ENCODE results near the gene COIL.

The COIL gene

DNA sequence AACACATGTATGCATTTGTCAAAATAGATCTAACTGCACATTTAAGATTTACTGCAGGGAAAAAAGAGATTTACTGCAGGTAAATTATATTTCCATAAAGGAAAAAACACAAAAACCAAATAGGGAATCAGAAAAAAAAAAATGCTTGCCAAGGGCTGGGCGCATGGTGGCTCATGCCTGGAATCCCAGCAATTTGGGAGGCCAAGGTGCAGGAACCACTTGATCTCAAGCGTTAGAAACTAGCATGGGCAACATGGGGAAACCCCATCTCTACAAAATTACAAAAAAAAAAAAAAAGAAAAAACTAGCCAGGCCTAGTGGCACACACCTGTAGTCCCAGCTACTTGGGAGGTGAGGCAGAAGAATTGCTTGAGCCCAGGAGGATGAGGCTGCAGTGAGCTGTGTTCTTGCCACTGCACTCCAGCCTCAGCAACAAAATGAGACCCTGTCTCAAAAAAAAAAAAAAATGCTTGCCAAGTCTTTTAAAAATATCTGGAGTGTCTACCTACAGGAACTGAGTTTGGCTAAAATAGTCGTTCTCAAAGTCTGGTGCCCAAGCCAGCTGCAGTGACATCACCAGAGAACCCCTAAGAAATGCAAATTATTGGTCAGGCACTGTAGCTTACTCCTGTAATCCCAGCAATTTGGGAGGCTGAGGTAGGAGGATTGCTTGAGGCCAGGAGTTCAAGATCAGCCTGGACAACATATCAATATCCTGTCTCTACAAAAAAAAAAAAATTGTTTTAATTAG, 64.5 kb downstream of the COIL start:
- Histone ChIP-seq H3K27ac (ENCODE audit: low read depth in 2 of 2, low read length in 2 of 2) (no peak overlapping the region), H3K4me1 (ENCODE audit: control insufficient read depth in 2 of 2, insufficient read depth in 2 of 2, low read length in 2 of 2) (peaks cover 11 to 12% of the 10 kb centered on the region in 2 donors), H3K9me3 (ENCODE audit: control insufficient read depth in 2 of 2, low read length in 2 of 2) (no peaks in the 10 kb centered on the region), H3K4me3 (ENCODE audit: low read length in 2 of 2) (no peak overlapping the region), H3K36me3 (ENCODE audit: control insufficient read depth in 2 of 2, insufficient read depth in 2 of 2, low read length in 2 of 2) (peaks cover 84 to 86% of the 10 kb centered on the region in 2 donors), H3K9ac (ENCODE audit: low read depth in 1 of 2, low read length in 2 of 2) (no peak overlapping the region), H3K27me3 (ENCODE audit: control insufficient read depth in 2 of 2, insufficient read depth in 2 of 2, low read length in 2 of 2) (no peaks in the 10 kb centered on the region)

DNA sequence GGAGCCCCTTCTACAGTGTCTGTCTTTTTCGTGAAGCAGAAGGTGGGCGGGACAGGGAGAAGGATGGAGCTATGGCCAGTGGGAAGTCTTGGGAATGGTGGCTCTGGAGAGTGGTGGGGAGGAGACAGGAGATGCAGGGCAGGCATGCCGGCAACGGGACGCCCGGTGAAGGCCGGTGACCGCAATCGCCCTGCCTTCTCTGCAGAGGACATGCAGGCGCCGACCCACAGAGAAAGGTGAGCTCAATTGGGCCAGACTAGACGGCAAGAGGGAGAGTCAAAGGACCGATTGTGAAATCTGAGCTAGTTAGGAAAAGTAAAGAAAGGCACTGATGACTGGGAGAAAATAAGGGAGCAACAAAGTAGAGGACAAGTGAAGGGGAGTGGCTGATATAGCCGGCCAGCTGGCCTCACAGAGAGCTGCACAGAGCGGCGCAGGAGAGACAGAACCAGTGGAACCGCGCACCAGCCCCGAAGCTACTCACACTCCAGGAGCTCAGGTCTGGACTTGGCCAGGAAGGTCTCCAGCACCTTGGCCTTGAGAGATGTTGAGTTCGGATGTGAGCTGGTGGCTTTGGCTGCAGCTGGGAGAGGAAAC, 65.9 kb downstream of the COIL start:
- Histone ChIP-seq H3K9ac (ENCODE audit: low read depth in 1 of 2, low read length in 2 of 2) (no peak overlapping the region), H3K27me3 (ENCODE audit: control insufficient read depth in 2 of 2, insufficient read depth in 2 of 2, low read length in 2 of 2) (no peaks in the 10 kb centered on the region), H3K4me3 (ENCODE audit: low read length in 2 of 2) (no peak overlapping the region), H3K36me3 (ENCODE audit: control insufficient read depth in 2 of 2, insufficient read depth in 2 of 2, low read length in 2 of 2) (peaks cover 83 to 84% of the 10 kb centered on the region in 2 donors), H3K9me3 (ENCODE audit: control insufficient read depth in 2 of 2, low read length in 2 of 2) (no peaks in the 10 kb centered on the region), H3K4me1 (ENCODE audit: control insufficient read depth in 2 of 2, insufficient read depth in 2 of 2, low read length in 2 of 2) (peaks cover 11 to 12% of the 10 kb centered on the region in 2 donors), H3K27ac (ENCODE audit: low read depth in 2 of 2, low read length in 2 of 2) (no peak overlapping the region)

DNA sequence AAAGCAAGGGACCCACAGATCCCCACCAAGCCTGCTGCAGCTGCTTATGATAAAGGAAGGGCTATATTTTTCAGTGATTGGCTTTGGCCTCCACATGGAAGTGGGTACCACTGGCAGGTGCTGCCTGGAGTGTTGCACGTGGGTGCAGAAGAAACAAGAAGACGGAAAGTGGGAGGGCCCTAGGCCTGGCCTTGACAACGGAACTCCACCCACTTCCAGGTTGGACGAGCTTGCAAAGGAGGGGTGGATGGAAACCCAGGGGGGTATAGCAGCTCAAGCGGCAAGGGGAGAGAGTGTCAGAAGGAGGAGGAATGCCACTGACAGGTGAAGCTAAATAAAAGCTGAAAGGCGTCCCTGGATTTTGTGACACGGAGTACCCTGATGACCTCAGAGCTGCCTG, 67.3 kb downstream of the COIL start:
- H3K27me3 ChIP-seq (ENCODE audit: control insufficient read depth in 2 of 2, insufficient read depth in 2 of 2, low read length in 2 of 2): no peaks in the 10 kb centered on the region
- no peak overlapping the region for H3K9ac ChIP-seq (ENCODE audit: low read depth in 1 of 2, low read length in 2 of 2)
- peaks cover 11 to 12% of the 10 kb centered on the region in 2 donors for H3K4me1 ChIP-seq (ENCODE audit: control insufficient read depth in 2 of 2, insufficient read depth in 2 of 2, low read length in 2 of 2)
- H3K27ac ChIP-seq (ENCODE audit: low read depth in 2 of 2, low read length in 2 of 2): no peak overlapping the region
- H3K36me3 ChIP-seq (ENCODE audit: control insufficient read depth in 2 of 2, insufficient read depth in 2 of 2, low read length in 2 of 2): peaks cover 71 to 83% of the 10 kb centered on the region in 2 donors
- no peaks in the 10 kb centered on the region for H3K9me3 ChIP-seq (ENCODE audit: control insufficient read depth in 2 of 2, low read length in 2 of 2)
- no peak overlapping the region for H3K4me3 ChIP-seq (ENCODE audit: low read length in 2 of 2)

DNA sequence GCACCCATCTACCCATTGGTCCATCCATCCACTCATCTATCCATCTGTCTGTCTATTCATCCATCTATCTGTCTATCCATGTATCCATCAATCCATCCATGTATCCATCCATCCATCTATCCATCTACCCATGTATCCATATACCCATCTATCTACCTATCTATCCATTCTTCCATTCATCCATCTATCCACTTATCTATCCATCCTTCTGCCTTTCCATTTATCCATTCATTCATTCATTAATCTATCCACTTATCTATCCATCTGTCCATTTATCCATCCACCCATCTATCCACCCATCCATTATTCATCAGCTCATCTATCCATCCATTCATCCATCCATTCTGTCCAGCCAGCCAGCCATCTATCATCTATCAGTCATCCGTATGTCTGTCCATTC, 68.5 kb downstream of the COIL start:
- H3K9me3 ChIP-seq (ENCODE audit: control insufficient read depth in 2 of 2, low read length in 2 of 2): peaks cover 0 to 4% of the 10 kb centered on the region in 2 donors
- no peaks in the 10 kb centered on the region for H3K27me3 ChIP-seq (ENCODE audit: control insufficient read depth in 2 of 2, insufficient read depth in 2 of 2, low read length in 2 of 2)
- H3K9ac ChIP-seq (ENCODE audit: low read depth in 1 of 2, low read length in 2 of 2): no peak overlapping the region
- no peak overlapping the region for H3K4me3 ChIP-seq (ENCODE audit: low read length in 2 of 2)
- peaks cover 63 to 81% of the 10 kb centered on the region in 2 donors for H3K36me3 ChIP-seq (ENCODE audit: control insufficient read depth in 2 of 2, insufficient read depth in 2 of 2, low read length in 2 of 2)
- H3K27ac ChIP-seq (ENCODE audit: low read depth in 2 of 2, low read length in 2 of 2): no peak overlapping the region
- H3K4me1 ChIP-seq (ENCODE audit: control insufficient read depth in 2 of 2, insufficient read depth in 2 of 2, low read length in 2 of 2): peaks cover 4 to 11% of the 10 kb centered on the region in 2 donors

DNA sequence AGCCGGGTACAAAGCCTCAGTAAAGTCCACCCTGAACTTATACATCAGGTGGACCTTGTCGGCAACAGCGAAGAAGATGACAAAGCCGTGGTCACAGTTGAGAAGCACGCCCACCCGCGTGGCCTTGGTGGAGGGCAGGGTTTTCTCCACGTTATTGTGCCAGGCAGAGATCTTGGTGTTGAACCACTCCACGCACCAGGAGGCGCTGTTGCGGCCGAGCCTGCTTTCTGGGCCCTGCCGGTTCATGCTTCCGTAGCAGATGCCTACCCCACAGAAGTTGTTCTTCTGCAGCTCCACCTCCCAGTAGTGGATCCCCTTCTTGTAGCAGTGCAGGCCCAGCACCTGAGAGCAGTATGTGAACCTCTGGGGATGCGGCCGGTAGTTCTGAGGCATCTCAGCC, 69.1 kb downstream of the COIL start:
- H3K4me1 ChIP-seq (ENCODE audit: control insufficient read depth in 2 of 2, insufficient read depth in 2 of 2, low read length in 2 of 2): peaks cover 6 to 11% of the 10 kb centered on the region in 2 donors
- no peak overlapping the region for H3K27ac ChIP-seq (ENCODE audit: low read depth in 2 of 2, low read length in 2 of 2)
- no peaks in the 10 kb centered on the region for H3K27me3 ChIP-seq (ENCODE audit: control insufficient read depth in 2 of 2, insufficient read depth in 2 of 2, low read length in 2 of 2)
- H3K9ac ChIP-seq (ENCODE audit: low read depth in 1 of 2, low read length in 2 of 2): no peak overlapping the region
- no peak overlapping the region for H3K4me3 ChIP-seq (ENCODE audit: low read length in 2 of 2)
- peaks cover 58 to 78% of the 10 kb centered on the region in 2 donors for H3K36me3 ChIP-seq (ENCODE audit: control insufficient read depth in 2 of 2, insufficient read depth in 2 of 2, low read length in 2 of 2)
- H3K9me3 ChIP-seq (ENCODE audit: control insufficient read depth in 2 of 2, low read length in 2 of 2): peaks cover 0 to 4% of the 10 kb centered on the region in 2 donors

DNA sequence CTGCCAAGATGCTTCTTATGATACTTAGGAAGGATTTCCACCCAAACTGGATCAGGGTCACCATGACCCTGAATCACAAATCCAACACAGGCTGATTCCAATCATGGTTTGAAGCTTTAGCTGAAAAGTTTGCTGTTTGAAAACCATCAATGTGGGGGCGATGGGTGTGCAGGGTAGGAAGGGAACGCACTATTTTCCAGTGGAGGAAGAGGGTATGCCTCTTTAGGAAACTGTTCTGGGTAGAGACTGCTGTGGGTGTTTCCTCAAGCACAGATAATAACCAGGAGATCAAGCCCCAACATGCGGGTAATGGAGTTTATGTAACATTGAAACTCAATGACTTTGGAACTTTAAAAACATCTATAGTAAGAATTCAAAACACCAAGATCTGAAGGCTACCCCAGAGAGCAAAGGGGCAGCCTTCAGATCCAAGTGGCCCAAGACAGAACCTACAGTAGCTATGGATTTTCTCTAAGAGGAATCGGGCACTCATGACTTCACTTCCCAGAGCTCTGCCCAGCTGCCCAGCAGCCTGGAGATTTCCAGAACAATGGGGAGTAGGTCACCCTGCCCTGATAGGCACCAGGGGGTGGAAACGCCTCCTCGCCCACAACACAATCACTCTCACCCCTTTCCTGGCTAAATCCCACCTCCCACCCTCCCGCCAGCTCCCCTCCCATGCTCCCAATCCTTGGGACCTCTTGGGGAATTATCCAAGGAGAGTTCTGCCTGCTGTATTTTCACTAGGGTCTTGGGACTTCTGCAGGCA, 69.8 kb downstream of the COIL start:
- no peak overlapping the region for H3K9ac ChIP-seq (ENCODE audit: low read depth in 1 of 2, low read length in 2 of 2)
- H3K36me3 ChIP-seq (ENCODE audit: control insufficient read depth in 2 of 2, insufficient read depth in 2 of 2, low read length in 2 of 2): peaks cover 58 to 75% of the 10 kb centered on the region in 2 donors
- no peak overlapping the region for H3K27ac ChIP-seq (ENCODE audit: low read depth in 2 of 2, low read length in 2 of 2)

DNA sequence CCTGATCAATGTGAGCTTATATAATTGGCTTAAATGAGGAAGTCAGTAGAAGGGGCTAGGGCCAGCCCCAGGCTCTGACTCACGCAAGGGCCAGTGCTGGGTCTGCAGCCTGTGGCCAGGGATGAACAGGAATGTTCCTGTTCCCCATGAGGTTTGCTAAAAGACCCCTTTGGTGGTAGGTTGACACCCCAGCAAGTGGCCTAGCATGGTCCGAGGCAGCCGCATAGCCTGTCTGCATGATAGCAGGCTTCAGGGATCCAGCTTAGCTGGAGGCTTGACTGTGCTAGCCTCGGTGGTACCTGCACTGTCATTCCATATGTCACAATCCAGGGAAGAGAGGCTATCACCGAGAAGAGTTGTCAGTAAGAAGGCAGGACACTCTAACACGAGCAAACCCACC, 70.5 kb downstream of the COIL start:
- H3K4me1 ChIP-seq (ENCODE audit: control insufficient read depth in 2 of 2, insufficient read depth in 2 of 2, low read length in 2 of 2): peaks cover 14 to 25% of the 10 kb centered on the region in 2 donors
- peaks cover 51 to 68% of the 10 kb centered on the region in 2 donors for H3K36me3 ChIP-seq (ENCODE audit: control insufficient read depth in 2 of 2, insufficient read depth in 2 of 2, low read length in 2 of 2)
- H3K9ac ChIP-seq (ENCODE audit: low read depth in 1 of 2, low read length in 2 of 2): no peak overlapping the region
- no peak overlapping the region for H3K27ac ChIP-seq (ENCODE audit: low read depth in 2 of 2, low read length in 2 of 2)
- peaks cover 0 to 4% of the 10 kb centered on the region in 2 donors for H3K9me3 ChIP-seq (ENCODE audit: control insufficient read depth in 2 of 2, low read length in 2 of 2)
- no peak overlapping the region for H3K4me3 ChIP-seq (ENCODE audit: low read length in 2 of 2)
- no peaks in the 10 kb centered on the region for H3K27me3 ChIP-seq (ENCODE audit: control insufficient read depth in 2 of 2, insufficient read depth in 2 of 2, low read length in 2 of 2)

More for the DNA sequence above, 69.8 kb downstream of the COIL start:
- Histone ChIP-seq H3K4me1 (ENCODE audit: control insufficient read depth in 2 of 2, insufficient read depth in 2 of 2, low read length in 2 of 2) (peaks cover 11 to 18% of the 10 kb centered on the region in 2 donors), H3K9me3 (ENCODE audit: control insufficient read depth in 2 of 2, low read length in 2 of 2) (peaks cover 0 to 4% of the 10 kb centered on the region in 2 donors), H3K27me3 (ENCODE audit: control insufficient read depth in 2 of 2, insufficient read depth in 2 of 2, low read length in 2 of 2) (no peaks in the 10 kb centered on the region), H3K4me3 (ENCODE audit: low read length in 2 of 2) (no peak overlapping the region)

All from mucosa of rectum (tissue), 2 donors.